ENCODE results near the gene DUXB. TPM values are rescaled to one million over a fixed set of nuclear protein-coding genes. Genes with fewer than 3 reads are reported as not detected.

Gene DUXB
- total and polyA plus RNA-seq, 2 of the 13 experiments (the other 11 are each of a cell fraction or from before 2014, with no cell fraction given) = not detected

GRCh38 chr16:75727221-75727620 is 26.0 kb upstream of the DUXB start:
- H3K79me2 ChIP-seq (ENCODE audit: insufficient read depth, low read length) = no peaks in the 10 kb centered on the region
- peak overlapping the region; percentile 39 for H3K4me2 ChIP-seq (ENCODE audit: low read depth, low read length)
- in situ Hi-C loops (cut with HindIII; ENCODE audit: extremely low pct_ligation_motif_present, low pct_unique_long_range_greater_than_20kb) (no loop called here), intact Hi-C loops (cut with micrococcal nuclease; ENCODE audit: unreplicated experiment) (no loop called here)
- 2% methylated on average over 3 of the region's 3 CpGs for WGBS (ENCODE audit: low lambda C conversion rate)
- ChIA-PET POLR2A (no interaction called here), CTCF (ENCODE audit: low intra/inter-chr PET ratio, low total read pairs) (no interaction called here)
- BruUV-seq (replicated peaks) = no TSS peak
- peaks cover 21% of the 10 kb centered on the region for H3K4me1 ChIP-seq (ENCODE audit: insufficient read depth, low read length)
- no peak overlapping the region for H2AFZ ChIP-seq (ENCODE audit: low read length)
- FAIRE-seq (no peak), DNase-seq (ENCODE audit: low spot score) (peak; percentile 86), ATAC-seq (peak; percentile 95)
- no peak overlapping the region for H3K27ac ChIP-seq (ENCODE audit: extremely low read length, insufficient read depth, low read length)
- no peaks in the 10 kb centered on the region for H4K20me1 ChIP-seq (ENCODE audit: insufficient read depth, low read length)
- H3K36me3 ChIP-seq (replicated peaks in 1 of 2; ENCODE audit: control insufficient read depth in 1 of 2, insufficient read depth in 2 of 2, low read length in 2 of 2) = no peaks in the 10 kb centered on the region
- no peak overlapping the region for H3K9ac ChIP-seq (ENCODE audit: insufficient read depth, low read depth, low read length)
- no peak overlapping the region for H3K4me3 ChIP-seq (replicated peaks in 1 of 3; ENCODE audit: insufficient read depth in 1 of 3, low read depth in 2 of 3, low read length in 3 of 3)
- H3K27me3 ChIP-seq (ENCODE audit: control insufficient read depth in 1 of 2, insufficient read depth in 2 of 2, low read length in 2 of 2) = no peaks in the 10 kb centered on the region
- no peaks in the 10 kb centered on the region for H3K9me3 ChIP-seq (ENCODE audit: low read length)
- TF ChIP-seq POGZ (CRISPR knock-in tag; IDR thresholded peaks at IDR 0.05) (no peak), ZFP36 (IDR thresholded peaks at IDR 0.05; ENCODE audit: borderline replicate concordance, low read depth, low read length, partially characterized antibody) (no peak), DZIP1 (CRISPR knock-in tag; IDR thresholded peaks at IDR 0.05) (no peak), FIP1L1 (IDR thresholded peaks at IDR 0.05; ENCODE audit: borderline replicate concordance, insufficient read depth, low read depth, low read length) (no peak), ZNF143 (CRISPR knock-in tag; IDR thresholded peaks at IDR 0.05) (no peak), RFX5 (IDR thresholded peaks at IDR 0.05; ENCODE audit: low read depth, low read length) (no peak), U2AF1 (optimal IDR thresholded peaks at IDR 0.05; ENCODE audit: low read depth, low read length) (no peak), TCF7L2 (IDR thresholded peaks at IDR 0.05; ENCODE audit: low read depth, low read length) (no peak), ZNF550 (CRISPR knock-in tag; IDR thresholded peaks at IDR 0.05; ENCODE audit: borderline replicate concordance) (no peak), ZNF280D (CRISPR knock-in tag; IDR thresholded peaks at IDR 0.05) (no peak), FUBP1 (CRISPR knock-in tag; IDR thresholded peaks at IDR 0.05; ENCODE audit: borderline replicate concordance) (no peak), SOX6 (IDR thresholded peaks at IDR 0.05) (no peak), SOX6 (CRISPR knock-in tag; IDR thresholded peaks at IDR 0.05) (0 out of 2 replicates have a peak, but pooled peaks have one; percentile 24), GMEB2 (CRISPR knock-in tag; IDR thresholded peaks at IDR 0.05; ENCODE audit: low read depth) (no peak), FOXK1 (CRISPR knock-in tag; IDR thresholded peaks at IDR 0.05; ENCODE audit: borderline replicate concordance, low read depth) (no peak), SYNCRIP (IDR thresholded peaks at IDR 0.05; ENCODE audit: insufficient read depth, low read depth, low read length) (no peak)
